Karpas-422 (cell line): ENCODE measurements around the gene MRPL18. TPM values are rescaled to one million over a fixed set of nuclear protein-coding genes. Genes with fewer than 3 reads are reported as not detected.

Source experiments
- DNase-seq: peaks from one replicate; pipeline ENCODE4 v3.0.0-alpha.2; 2015
- H2AFZ ChIP-seq: fragments of 200-600 bp; sonication (generic); 2 replicates; pipeline ENCODE4 v1.6.1; 2014; ENCODE audit warnings: antibody characterized with exemption, low read length, mixed read lengths
- H3K27ac ChIP-seq: fragments of 200-600 bp; sonication (generic); 2 replicates; pipeline ENCODE4 v1.5.1; 2014; ENCODE audit warnings: mild to moderate bottlenecking, low read length, moderate library complexity
- H3K27me3 ChIP-seq: fragments of 200-600 bp; sonication (generic); 2 replicates; pipeline ENCODE4 v1.6.1; 2014; ENCODE audit warnings: low read length, mixed read lengths
- H3K36me3 ChIP-seq: fragments of 200-600 bp; sonication (generic); 2 replicates; pipeline ENCODE4 v1.6.1; 2014; ENCODE audit warnings: low read length, mixed read lengths; ENCODE audit not compliant: insufficient read depth
- H3K4me1 ChIP-seq: fragments of 200-600 bp; sonication (generic); 2 replicates; pipeline ENCODE4 v1.6.1; 2014; ENCODE audit warnings: mild to moderate bottlenecking, low read length, mixed read lengths
- H3K4me2 ChIP-seq: fragments of 200-600 bp; sonication (generic); 2 replicates; pipeline ENCODE4 v1.6.1; 2014; ENCODE audit warnings: low read length, low read depth, mild to moderate bottlenecking; ENCODE audit not compliant: poor library complexity, severe bottlenecking
- H3K4me3 ChIP-seq: fragments of 200-600 bp; sonication (generic); 2 replicates; pipeline ENCODE4 v1.5.1; 2014; ENCODE audit warnings: mild to moderate bottlenecking, antibody characterized with exemption, low read length, mixed read lengths
- H3K79me2 ChIP-seq: fragments of 200-600 bp; sonication (generic); 2 replicates; pipeline ENCODE4 v1.6.1; 2014; ENCODE audit warnings: mild to moderate bottlenecking, low read length, mixed read lengths
- H3K9ac ChIP-seq: fragments of 200-600 bp; sonication (generic); 2 replicates; pipeline ENCODE4 v1.6.0; 2014; ENCODE audit warnings: low read length
- H3K9me2 ChIP-seq: fragments of 200-600 bp; sonication (generic), shearing (Covaris generic); replicated peaks from 2 replicates; pipeline ENCODE4 v1.6.0; 2014; ENCODE audit warnings: mild to moderate bottlenecking, low read length, moderate library complexity; ENCODE audit not compliant: insufficient read depth
- H3K9me3 ChIP-seq: fragments of 300-700, 200-600 bp; sonication (generic); 2 replicates; pipeline ENCODE4 v1.6.1; 2014; ENCODE audit warnings: low read length, mixed read lengths
- H4K20me1 ChIP-seq: fragments of 200-600 bp; sonication (generic); 2 replicates; pipeline ENCODE4 v1.6.1; 2014; ENCODE audit warnings: mild to moderate bottlenecking, antibody characterized with exemption, low read length, low read depth; ENCODE audit not compliant: insufficient read depth
- total RNA-seq: library from RNA; depleted of rRNA; stranded (reverse); fragments of >200 nt; shearing (Covaris generic); gene quantifications from 2 replicates; pipeline ENCODE4 v1.2.3, GENCODE V29; 2014; ENCODE audit warnings: low replicate concordance

MRPL18 gene
- total RNA-seq, 1 experiment from 2014 or later = 50.8 TPM

DNA sequence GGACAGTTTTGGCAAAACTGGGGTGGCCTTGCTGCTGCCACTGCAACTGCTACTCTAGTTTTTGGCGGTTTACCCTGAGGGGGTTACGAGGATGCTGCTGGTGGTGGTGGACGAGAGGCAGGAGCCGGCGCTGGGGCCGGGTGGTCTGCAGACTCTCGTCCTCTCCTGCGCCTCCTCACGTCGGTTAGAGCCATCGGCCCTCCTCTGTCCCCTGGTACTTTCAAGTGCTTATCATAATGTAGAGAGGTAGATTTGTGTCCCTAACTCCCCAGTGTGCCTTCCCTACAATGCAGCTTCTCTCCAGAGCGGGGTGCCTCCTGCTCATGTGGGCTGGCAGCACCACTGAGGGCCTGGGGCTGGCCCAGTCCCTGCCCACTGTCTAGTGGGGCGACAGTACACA, 35.7 kb downstream of the MRPL18 start:
- H3K79me2 ChIP-seq = no peaks in the 10 kb centered on the region
- no peaks in the 10 kb centered on the region for H3K36me3 ChIP-seq
- DNase-seq = no peak
- H3K9me2 ChIP-seq = no peaks in the 10 kb centered on the region
- no peak overlapping the region for H2AFZ ChIP-seq
- H3K9ac ChIP-seq = no peak overlapping the region
- H3K9me3 ChIP-seq = no peaks in the 10 kb centered on the region
- H3K4me3 ChIP-seq = no peak overlapping the region
- peaks cover 7% of the 10 kb centered on the region for H3K4me1 ChIP-seq
- no peaks in the 10 kb centered on the region for H4K20me1 ChIP-seq
- no peak overlapping the region for H3K27ac ChIP-seq
- no peaks in the 10 kb centered on the region for H3K27me3 ChIP-seq
- H3K4me2 ChIP-seq = no peak overlapping the region

DNA sequence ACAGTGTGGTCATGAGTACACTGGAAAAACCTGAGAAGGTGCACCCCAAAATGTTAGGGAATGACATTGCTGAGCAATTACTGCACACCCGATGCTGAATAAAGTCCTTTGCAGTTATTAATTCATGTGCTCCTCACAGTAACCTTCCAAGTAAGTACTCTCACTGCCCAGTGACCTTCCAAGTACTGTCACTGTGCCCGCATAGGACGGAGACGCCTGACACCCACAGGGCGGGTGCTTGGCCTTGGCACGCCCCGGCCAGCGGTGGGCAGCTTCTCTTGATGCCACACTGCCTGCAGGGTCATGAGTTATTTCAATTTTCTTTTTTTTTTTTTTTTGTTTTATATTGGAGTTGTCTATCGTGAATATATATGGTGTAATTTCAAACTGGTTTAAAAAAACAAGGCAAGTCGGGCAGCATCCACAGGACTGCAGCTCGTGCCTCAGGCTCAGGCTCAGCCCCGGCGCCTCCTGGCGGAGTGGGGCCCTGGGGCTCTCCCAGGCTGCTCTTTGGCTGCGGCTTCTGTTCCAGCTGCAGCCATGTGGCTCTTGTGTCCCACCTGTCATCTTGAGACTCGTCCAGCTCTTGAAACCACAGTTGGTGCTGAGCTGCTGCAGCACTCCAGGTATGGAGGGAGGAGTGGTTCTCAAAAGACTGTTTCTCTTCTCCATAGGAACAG, 36.8 kb downstream of the MRPL18 start:
- no peak overlapping the region for H3K4me3 ChIP-seq

DNA sequence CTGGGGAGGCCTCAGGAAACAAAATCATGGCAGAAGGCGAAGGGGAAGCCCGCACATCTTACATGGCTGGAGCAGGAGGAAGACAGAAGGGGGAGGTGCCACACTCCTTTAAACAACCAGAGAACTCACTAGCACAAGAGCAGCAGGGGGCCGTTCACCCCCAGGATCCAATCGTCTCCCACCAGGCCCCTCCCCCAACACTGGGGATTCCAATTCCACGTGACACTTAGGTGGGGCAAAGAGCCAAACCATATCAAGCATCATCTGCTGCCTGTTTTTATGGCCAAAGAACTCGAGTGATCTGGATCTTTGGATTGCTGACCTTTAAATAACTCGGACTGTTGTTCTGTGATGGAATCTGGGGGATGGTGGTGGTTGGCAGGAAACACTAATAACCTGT, 37.8 kb downstream of the MRPL18 start:
- H3K27ac ChIP-seq = no peak overlapping the region
- H3K4me1 ChIP-seq = peaks cover 7% of the 10 kb centered on the region
- H3K9me2 ChIP-seq = no peaks in the 10 kb centered on the region
- H3K79me2 ChIP-seq = no peaks in the 10 kb centered on the region
- no peak overlapping the region for H3K4me2 ChIP-seq
- H2AFZ ChIP-seq = no peak overlapping the region
- H3K27me3 ChIP-seq = no peaks in the 10 kb centered on the region
- DNase-seq = no peak
- H3K9ac ChIP-seq = no peak overlapping the region
- no peaks in the 10 kb centered on the region for H3K9me3 ChIP-seq
- no peaks in the 10 kb centered on the region for H3K36me3 ChIP-seq
- no peak overlapping the region for H3K4me3 ChIP-seq
- no peaks in the 10 kb centered on the region for H4K20me1 ChIP-seq

More for the DNA sequence above, 36.8 kb downstream of the MRPL18 start:
- H3K9me2 ChIP-seq = no peaks in the 10 kb centered on the region
- no peaks in the 10 kb centered on the region for H3K79me2 ChIP-seq
- H3K4me2 ChIP-seq = no peak overlapping the region
- H3K9me3 ChIP-seq = no peaks in the 10 kb centered on the region
- no peak overlapping the region for H3K9ac ChIP-seq
- DNase-seq = no peak
- H3K27me3 ChIP-seq = no peaks in the 10 kb centered on the region
- H3K36me3 ChIP-seq = no peaks in the 10 kb centered on the region
- no peaks in the 10 kb centered on the region for H4K20me1 ChIP-seq
- peaks cover 7% of the 10 kb centered on the region for H3K4me1 ChIP-seq
- no peak overlapping the region for H3K27ac ChIP-seq
- H2AFZ ChIP-seq = no peak overlapping the region

DNA sequence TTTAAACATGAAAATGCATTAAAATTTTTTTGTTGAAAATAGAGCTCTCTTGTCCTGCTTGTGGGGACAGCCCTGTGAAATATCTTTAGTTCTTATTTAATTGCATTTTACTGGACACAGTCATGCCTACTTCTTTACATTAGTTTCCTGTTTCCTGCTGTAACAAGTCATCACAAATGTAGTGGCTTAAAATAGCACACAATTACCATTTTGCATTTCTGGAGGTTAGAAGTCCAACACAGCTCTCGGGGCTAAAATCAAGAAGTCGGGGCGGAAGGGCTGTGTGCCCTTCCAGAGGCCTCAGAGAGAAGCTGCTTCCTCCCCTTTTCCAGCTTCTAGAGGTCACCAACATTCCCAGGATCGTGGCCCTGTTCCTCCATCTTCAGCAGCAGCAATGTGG, 39.3 kb downstream of the MRPL18 start:
- H3K36me3 ChIP-seq = no peaks in the 10 kb centered on the region
- DNase-seq = peak; percentile 50
- peaks cover 7% of the 10 kb centered on the region for H3K4me1 ChIP-seq
- no peaks in the 10 kb centered on the region for H3K9me2 ChIP-seq
- H3K9me3 ChIP-seq = no peaks in the 10 kb centered on the region
- H3K27me3 ChIP-seq = no peaks in the 10 kb centered on the region
- no peak overlapping the region for H3K4me3 ChIP-seq
- H3K27ac ChIP-seq = no peak overlapping the region
- H2AFZ ChIP-seq = no peak overlapping the region
- no peaks in the 10 kb centered on the region for H4K20me1 ChIP-seq
- no peaks in the 10 kb centered on the region for H3K79me2 ChIP-seq
- H3K4me2 ChIP-seq = no peak overlapping the region
- no peak overlapping the region for H3K9ac ChIP-seq

DNA sequence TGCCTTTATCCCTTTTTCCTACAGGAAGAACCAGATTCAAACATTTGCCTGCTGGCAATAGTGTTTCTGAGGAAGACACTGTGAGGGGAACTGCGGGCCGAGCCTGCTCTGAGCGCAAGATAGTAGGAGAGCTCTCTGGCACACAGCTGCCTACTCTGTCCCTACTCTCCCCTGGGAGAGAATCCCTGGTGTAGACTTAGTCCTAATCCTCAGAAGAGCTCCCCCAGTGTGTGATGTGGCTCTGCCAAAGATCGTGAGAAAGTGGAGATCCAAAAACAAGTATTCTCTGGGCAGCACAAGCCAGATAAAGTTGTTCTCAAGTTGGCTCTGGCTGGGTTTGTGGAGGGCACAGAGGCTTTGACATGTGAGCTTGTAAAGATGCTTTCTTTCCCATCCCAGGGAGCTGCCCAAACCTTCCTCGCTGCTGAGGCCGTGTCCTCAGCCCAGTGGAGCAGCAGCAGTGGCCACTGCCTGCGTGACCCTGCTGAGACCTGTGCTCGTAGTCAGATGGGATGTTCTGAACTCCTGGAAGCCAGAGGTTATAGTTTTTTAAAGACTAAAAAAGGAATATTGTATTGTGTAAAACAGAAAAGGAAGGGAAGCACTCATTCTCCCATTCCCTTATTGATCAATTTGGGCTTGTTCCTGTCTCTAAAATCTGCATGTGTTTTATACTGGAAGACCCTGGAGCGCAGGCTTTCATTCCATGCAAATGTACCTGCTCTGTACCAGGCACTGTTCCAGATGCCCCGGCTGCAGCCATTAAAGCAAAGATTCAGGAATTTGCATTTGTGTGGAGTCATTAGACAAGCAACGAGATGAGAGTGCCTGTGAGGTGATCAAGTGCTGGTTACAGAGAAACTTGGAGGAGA, 40.5 kb downstream of the MRPL18 start:
- H4K20me1 ChIP-seq = no peaks in the 10 kb centered on the region
- no peak overlapping the region for H2AFZ ChIP-seq
- H3K9me3 ChIP-seq = no peaks in the 10 kb centered on the region
- H3K27me3 ChIP-seq = no peaks in the 10 kb centered on the region
- no peak overlapping the region for H3K4me3 ChIP-seq
- no peak overlapping the region for H3K4me2 ChIP-seq
- DNase-seq = no peak
- no peaks in the 10 kb centered on the region for H3K9me2 ChIP-seq
- H3K79me2 ChIP-seq = no peaks in the 10 kb centered on the region
- no peaks in the 10 kb centered on the region for H3K36me3 ChIP-seq
- no peak overlapping the region for H3K9ac ChIP-seq
- H3K4me1 ChIP-seq = peaks cover 7% of the 10 kb centered on the region
- H3K27ac ChIP-seq = no peak overlapping the region

DNA sequence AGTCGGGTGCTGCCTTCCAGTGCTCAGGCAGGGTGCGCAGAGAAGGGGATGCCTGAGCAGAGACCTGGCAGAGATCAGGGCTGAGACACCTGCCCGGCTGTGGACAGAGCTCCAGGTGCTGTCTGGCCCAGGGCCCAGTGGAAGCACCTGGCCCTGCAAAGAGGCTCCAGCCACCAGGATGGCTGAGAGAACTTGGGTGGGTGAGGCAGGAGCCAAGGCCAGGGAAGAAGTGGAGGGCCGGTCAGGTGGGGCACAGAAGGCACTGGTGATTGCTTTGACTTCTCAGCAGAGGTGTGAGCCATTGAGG, 41.1 kb downstream of the MRPL18 start:
- no peaks in the 10 kb centered on the region for H3K27me3 ChIP-seq
- no peaks in the 10 kb centered on the region for H3K9me2 ChIP-seq
- H3K79me2 ChIP-seq = no peaks in the 10 kb centered on the region
- no peak overlapping the region for H3K27ac ChIP-seq
- H2AFZ ChIP-seq = no peak overlapping the region
- H3K9ac ChIP-seq = no peak overlapping the region
- no peaks in the 10 kb centered on the region for H3K36me3 ChIP-seq
- peaks cover 7% of the 10 kb centered on the region for H3K4me1 ChIP-seq
- H3K4me2 ChIP-seq = no peak overlapping the region
- no peaks in the 10 kb centered on the region for H3K9me3 ChIP-seq
- no peak overlapping the region for H3K4me3 ChIP-seq
- no peaks in the 10 kb centered on the region for H4K20me1 ChIP-seq
- no peak for DNase-seq

DNA sequence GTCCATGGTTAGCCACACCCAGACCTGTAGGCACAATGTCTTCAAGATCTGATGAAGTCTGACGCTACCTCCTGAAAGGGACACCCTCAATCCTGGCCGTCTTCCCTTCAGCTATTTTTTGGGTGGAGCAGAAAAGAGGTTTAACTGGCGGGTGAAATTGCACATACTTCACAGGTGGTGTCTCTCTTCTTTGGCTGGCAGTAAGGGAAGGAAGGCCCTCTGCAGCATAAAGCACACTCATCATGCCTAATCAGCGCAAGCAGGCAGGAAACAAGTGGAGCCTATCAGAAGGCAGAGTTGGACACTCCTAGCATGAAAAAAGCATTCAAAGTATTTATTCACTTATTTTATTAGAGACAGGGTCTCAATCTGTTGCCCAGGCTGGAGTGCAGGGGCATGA, 42.7 kb downstream of the MRPL18 start:
- H2AFZ ChIP-seq = no peak overlapping the region
- H3K4me2 ChIP-seq = no peak overlapping the region
- no peak for DNase-seq
- no peak overlapping the region for H3K27ac ChIP-seq
- H4K20me1 ChIP-seq = no peaks in the 10 kb centered on the region
- H3K79me2 ChIP-seq = no peaks in the 10 kb centered on the region
- H3K4me1 ChIP-seq = peaks cover 7% of the 10 kb centered on the region
- no peaks in the 10 kb centered on the region for H3K36me3 ChIP-seq
- H3K9ac ChIP-seq = no peak overlapping the region
- no peaks in the 10 kb centered on the region for H3K9me2 ChIP-seq
- no peak overlapping the region for H3K4me3 ChIP-seq
- no peaks in the 10 kb centered on the region for H3K27me3 ChIP-seq
- H3K9me3 ChIP-seq = no peaks in the 10 kb centered on the region

DNA sequence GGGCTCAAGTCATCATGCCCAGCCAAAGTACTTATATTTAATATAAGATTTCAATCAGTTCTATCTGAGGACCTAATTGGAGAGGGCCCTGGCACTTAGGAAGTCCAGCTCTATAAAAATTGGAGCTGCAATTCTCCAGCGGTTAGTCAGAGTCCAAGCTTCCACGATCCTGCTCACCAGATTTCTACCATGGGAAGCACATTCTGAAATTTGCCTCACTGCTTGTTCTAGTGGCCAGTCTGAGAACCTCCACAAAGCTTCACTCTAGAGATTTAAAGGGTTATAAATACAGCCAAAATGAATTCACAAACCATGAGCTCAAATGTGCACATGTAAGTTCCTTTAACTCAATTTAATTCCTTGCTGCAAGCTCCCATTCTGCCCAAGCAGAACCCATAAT, 43.3 kb downstream of the MRPL18 start:
- Histone ChIP-seq H3K27me3 (no peaks in the 10 kb centered on the region), H3K36me3 (no peaks in the 10 kb centered on the region), H4K20me1 (no peaks in the 10 kb centered on the region), H3K79me2 (no peaks in the 10 kb centered on the region), H3K27ac (no peak overlapping the region), H3K9ac (no peak overlapping the region), H3K9me3 (no peaks in the 10 kb centered on the region), H2AFZ (no peak overlapping the region), H3K4me2 (no peak overlapping the region), H3K4me3 (no peak overlapping the region), H3K9me2 (no peaks in the 10 kb centered on the region), H3K4me1 (peaks cover 7% of the 10 kb centered on the region)
- DNase-seq = no peak
